ENCODE data around the gene ATP5MC3.

DNA sequence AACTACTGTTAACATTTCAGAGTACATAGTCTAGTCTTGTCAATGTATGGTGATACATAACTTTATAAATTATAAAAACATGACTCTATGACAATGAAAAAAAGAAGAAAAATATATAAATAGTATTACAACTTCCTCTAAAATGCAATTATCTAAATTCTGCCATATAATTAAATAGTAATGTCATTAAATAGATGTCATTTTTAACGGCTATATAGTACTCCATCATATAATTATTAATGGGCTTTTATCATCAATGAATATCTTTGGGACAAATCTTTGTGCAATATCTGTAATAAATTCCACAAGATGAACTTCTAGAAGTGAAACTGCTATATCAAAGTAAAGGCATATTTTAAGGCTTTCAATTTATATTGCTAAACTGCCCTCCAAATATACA, 38.3 kb downstream of the ATP5MC3 start:
- no peak for TF ChIP-seq POLR2A (IDR thresholded peaks at IDR 0.05)
- TF ChIP-seq, protein P1, sequence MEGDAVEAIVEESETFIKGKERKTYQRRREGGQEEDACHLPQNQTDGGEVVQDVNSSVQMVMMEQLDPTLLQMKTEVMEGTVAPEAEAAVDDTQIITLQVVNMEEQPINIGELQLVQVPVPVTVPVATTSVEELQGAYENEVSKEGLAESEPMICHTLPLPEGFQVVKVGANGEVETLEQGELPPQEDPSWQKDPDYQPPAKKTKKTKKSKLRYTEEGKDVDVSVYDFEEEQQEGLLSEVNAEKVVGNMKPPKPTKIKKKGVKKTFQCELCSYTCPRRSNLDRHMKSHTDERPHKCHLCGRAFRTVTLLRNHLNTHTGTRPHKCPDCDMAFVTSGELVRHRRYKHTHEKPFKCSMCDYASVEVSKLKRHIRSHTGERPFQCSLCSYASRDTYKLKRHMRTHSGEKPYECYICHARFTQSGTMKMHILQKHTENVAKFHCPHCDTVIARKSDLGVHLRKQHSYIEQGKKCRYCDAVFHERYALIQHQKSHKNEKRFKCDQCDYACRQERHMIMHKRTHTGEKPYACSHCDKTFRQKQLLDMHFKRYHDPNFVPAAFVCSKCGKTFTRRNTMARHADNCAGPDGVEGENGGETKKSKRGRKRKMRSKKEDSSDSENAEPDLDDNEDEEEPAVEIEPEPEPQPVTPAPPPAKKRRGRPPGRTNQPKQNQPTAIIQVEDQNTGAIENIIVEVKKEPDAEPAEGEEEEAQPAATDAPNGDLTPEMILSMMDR (IDR thresholded peaks at IDR 0.05) = no peak

Measured in Peyer's patch (tissue), 4 donors.